ENCODE data around the gene AXL. TPM values are rescaled to one million over a fixed set of nuclear protein-coding genes. Genes with fewer than 3 reads are reported as not detected.
A peak's percentile ranks its signal among the peaks of the same experiment; 100 is the strongest.
"Not testable (repeated sequence)": the region's sequence is repeated elsewhere in the genome, so short reads cannot be mapped to it uniquely, and the experiment has no call there.

The AXL gene
- total RNA-seq, 1 donor from 2014 or later = 0.70 TPM

DNA sequence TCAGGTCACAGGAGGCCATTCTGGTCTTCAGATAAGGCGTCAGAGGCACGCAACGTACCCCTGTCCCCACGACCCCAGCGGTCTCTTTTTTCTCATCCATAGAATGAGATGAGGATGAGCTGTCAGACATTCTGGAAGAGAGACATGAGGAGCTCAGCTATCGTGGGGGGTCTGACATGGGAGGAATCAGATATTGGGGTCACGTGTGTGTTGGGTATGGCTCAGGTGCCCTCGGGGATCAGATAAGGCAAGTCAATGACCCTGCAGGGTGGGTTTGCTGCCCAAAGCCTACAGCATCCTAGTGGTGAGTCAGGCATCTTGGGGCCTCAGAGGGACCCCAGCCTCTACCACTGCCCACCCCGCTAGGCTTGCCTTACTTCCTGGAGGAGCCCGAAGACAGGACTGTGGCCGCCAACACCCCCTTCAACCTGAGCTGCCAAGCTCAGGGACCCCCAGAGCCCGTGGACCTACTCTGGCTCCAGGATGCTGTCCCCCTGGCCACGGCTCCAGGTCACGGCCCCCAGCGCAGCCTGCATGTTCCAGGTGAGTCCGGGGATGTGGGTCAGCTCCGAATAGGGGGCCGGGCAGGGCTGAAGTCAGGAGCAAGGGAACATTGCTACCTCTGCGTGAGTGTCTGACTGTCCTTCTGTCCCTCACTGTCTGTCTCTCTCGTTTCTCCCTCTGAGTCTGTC lies 2.6 kb downstream of the AXL start:
- Mint-ChIP-seq H3K4me1 (peaks cover 21% of the 10 kb centered on the region), H3K9me3 (no peaks in the 10 kb centered on the region), H3K27ac (peak overlapping the region; percentile 7), H3K36me3 (ENCODE audit: low read depth) (no peaks in the 10 kb centered on the region), H3K27me3 (peaks cover 48% of the 10 kb centered on the region), H3K4me3 (no peak overlapping the region)
- no peak for DNase-seq
- intact Hi-C loops (cut with micrococcal nuclease) = no loop called here

DNA sequence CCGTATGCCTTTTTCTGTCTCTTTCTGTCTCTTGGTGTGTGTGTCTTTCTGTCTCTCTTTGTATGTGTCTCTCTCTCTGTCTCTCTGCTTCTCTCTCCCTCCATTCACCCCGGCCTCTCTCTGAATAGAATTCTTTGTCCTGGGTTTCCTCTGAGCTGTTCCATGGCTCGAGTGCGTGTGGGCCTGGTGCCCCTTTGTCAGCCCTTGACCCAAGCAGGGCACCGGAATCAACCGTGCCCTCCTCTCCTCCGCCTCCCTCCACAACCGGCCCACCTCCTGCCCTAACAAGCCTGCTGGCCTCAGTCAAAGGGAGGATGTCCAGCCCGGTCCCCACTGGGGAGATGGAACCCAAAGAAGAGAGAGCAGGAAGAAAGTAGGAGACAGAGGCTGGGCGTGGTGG lies 3.2 kb downstream of the AXL start:
- no peak for DNase-seq
- intact Hi-C loops (cut with micrococcal nuclease) = no loop called here
- no peak overlapping the region for H3K4me3 Mint-ChIP-seq
- peak overlapping the region; percentile 7 for H3K27ac Mint-ChIP-seq
- H3K9me3 Mint-ChIP-seq = no peaks in the 10 kb centered on the region
- H3K27me3 Mint-ChIP-seq = peaks cover 42% of the 10 kb centered on the region
- no peaks in the 10 kb centered on the region for H3K36me3 Mint-ChIP-seq (ENCODE audit: low read depth)
- peaks cover 26% of the 10 kb centered on the region for H3K4me1 Mint-ChIP-seq

DNA sequence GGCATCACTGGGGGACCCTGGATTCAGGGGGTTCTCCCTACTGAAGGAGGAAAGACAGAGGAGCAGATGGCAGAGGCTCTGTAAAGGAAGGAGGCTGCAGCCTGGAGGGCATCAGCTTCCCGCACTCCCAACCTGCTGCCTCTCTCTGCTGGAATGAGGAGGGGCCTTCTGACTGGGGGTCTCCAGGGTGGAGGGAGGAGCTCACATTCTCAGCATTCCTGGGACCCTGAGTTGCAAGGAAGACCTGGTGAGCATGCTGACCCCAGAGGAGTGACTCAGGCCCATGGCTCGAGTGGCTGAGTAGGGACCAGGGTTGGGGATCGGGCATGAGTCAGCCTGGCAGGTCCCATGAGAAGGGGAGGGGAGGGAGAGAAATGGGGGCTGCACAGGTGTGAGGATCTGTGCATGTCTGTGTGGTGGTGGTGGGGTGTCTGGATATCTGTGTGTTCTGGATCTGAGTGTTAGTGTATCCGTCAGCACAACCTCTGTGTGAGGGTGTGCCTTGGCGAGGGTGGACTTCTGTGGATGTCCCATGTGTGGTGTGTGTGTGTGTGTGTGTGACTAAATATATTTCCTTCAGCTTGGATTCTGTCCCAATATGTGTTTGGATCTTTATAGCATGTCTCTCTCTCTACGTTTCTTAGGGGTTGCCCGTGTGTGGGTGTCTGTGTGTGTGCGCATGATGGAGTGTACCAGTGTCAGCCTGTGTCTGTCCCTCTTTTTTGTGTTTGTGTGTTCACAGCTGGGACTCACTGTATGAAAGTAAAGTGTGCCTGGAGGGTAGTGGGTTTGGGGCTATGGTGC lies 4.6 kb downstream of the AXL start:
- intact Hi-C loops (cut with micrococcal nuclease) = no loop called here
- no peaks in the 10 kb centered on the region for H3K9me3 Mint-ChIP-seq
- no peak for DNase-seq
- no peak overlapping the region for H3K4me3 Mint-ChIP-seq
- peaks cover 28% of the 10 kb centered on the region for H3K4me1 Mint-ChIP-seq
- H3K36me3 Mint-ChIP-seq (ENCODE audit: low read depth) = no peaks in the 10 kb centered on the region
- H3K27me3 Mint-ChIP-seq = peaks cover 33% of the 10 kb centered on the region
- peak overlapping the region; percentile 64 for H3K27ac Mint-ChIP-seq

DNA sequence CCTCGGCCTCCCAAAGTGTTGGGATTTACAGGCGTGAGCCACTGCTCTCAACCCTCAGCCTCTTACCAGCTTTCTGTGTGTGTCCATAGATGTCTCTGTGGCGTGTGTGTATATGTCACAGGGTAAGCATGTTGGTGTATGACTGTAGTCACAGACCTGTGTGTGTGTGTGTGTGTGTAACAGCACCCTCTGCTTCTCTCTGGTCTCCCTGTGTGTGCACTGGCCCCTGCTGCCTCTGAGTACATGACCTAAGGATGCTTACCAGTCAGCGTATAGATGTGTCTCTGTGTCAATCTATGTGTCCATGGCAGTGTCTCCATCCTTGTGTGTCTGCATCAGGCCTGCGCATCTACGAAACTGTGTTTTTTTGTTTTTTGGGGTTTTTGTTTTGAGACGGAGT lies 5.6 kb downstream of the AXL start:
- Mint-ChIP-seq H3K36me3 (ENCODE audit: low read depth) (no peaks in the 10 kb centered on the region), H3K27ac (peak overlapping the region; percentile 88), H3K9me3 (no peaks in the 10 kb centered on the region), H3K4me3 (no peak overlapping the region), H3K27me3 (peaks cover 27% of the 10 kb centered on the region), H3K4me1 (peaks cover 28% of the 10 kb centered on the region)
- intact Hi-C loops (cut with micrococcal nuclease) = loop anchor here (1.0 kb wide), 1 partner anchor 38 kb away; no protein-coding TSS in a partner anchor
- no peak for DNase-seq

DNA sequence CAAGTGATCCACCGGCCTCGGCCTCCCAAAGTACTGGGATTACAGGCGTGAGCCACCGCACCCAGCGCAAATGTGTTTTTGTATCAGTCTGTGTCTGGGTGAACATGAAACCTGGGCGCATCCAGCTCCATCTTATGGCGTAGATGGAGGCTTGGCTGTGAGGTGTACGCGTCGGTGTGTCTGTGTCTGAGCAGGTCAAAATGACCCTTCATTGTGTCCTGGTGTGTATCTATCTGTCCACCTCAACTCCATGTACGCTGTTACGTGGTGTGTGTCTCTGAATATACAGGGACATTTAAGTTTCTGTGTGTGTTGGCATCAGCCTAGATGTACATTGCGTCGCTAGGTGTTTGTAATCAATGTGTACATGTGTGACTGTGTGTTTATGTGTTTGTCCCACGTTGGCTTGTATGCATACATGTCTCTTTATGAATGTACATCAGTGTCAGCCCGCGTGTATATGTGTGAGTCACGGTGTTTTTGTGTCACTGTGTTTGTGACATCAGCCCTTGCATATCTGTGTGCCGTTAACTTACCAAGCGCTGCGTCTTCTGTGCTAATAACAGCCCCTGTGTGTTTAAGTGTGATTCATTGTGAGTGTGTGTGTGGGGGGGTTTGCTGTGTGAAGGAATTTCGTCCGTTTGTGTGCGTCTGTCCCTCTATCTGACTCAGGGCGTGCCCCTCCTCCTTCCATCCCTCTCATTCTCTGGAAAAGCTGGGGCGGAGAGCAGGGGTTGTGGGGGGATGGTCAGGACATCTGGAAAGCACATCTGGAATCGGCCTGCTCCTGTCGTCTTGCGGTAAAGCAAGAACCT lies 6.4 kb downstream of the AXL start:
- Mint-ChIP-seq H3K4me1 (peaks cover 25% of the 10 kb centered on the region), H3K27me3 (peaks cover 19% of the 10 kb centered on the region), H3K27ac (peak overlapping the region; percentile 88), H3K9me3 (no peaks in the 10 kb centered on the region), H3K36me3 (ENCODE audit: low read depth) (no peaks in the 10 kb centered on the region), H3K4me3 (peak overlapping the region; percentile 78)
- peak; percentile 69 for DNase-seq
- intact Hi-C loops (cut with micrococcal nuclease) = loop anchor here (1.0 kb wide), 1 partner anchor 37 kb away; no protein-coding TSS in a partner anchor

DNA sequence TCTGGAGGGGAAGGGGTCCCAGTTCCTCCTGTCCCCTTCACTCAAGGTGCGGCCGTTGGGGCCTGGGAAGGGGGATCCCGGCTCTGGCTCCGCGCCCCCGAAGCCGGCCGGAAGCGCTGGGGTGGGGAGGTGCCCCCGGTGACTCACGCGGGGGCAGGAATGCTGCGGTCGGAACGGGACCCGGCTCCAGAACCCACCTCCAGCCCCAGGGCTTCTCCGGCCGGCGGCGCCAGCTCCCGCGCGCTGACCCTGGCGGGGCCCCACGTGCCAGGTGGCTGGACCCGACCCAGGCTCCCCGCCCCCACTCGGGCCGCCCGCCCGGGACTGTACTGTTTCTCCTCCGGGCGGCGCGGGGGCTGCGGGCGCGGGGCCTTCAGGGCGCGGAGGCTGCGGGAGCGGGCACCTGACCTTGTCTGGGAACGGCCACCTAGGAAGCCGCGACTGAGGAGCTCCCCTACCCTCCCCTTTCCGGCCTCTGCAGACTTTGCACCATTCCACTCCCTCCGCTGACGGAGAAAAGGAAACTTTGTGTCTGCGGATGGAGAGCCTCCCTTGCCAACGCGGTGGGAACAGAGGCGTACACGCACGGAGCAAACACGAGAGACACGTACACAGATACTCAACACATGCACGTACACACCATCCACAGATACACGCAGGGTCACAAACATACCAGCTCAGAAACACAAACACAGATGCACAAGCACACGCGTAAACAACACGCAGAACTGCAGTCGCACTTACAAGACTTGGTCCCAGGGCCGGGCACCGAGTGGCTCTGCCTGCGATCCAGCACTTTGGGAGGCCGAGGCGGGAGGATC lies 7.2 kb downstream of the AXL start:
- intact Hi-C loops (cut with micrococcal nuclease) = no loop called here
- peaks cover 23% of the 10 kb centered on the region for H3K4me1 Mint-ChIP-seq
- H3K27me3 Mint-ChIP-seq = peaks cover 11% of the 10 kb centered on the region
- H3K36me3 Mint-ChIP-seq (ENCODE audit: low read depth) = no peaks in the 10 kb centered on the region
- peak overlapping the region; percentile 89 for H3K4me3 Mint-ChIP-seq
- no peaks in the 10 kb centered on the region for H3K9me3 Mint-ChIP-seq
- H3K27ac Mint-ChIP-seq = peak overlapping the region; percentile 90
- DNase-seq = peak; percentile 84

DNA sequence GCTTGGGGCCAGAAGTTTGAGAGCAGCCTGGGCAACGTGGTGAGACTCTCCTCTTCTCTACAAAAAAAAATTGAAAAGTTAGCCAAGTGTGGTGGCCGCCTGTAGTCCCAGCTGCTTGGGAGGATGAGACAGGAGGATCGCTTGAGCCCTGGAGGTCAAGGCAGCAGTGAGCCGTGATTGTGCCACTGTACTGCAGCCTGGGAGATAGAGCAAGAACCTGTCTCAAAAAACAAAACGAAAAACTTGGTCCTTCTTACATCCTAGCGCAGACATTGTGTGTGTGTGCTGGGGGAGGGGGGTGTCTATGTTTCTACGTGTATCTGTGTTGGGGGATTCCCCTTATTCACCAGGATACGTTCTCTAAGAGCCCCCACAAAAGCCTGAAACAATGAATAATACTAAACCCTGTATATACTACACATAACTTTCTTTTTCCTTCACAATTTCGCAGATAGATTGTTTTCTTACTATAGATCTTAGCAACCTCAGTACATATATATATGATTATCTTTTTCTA lies 7.9 kb downstream of the AXL start:
- Mint-ChIP-seq H3K27me3 (peaks cover 9% of the 10 kb centered on the region), H3K27ac (peak overlapping the region; percentile 90), H3K4me1 (peaks cover 23% of the 10 kb centered on the region), H3K36me3 (ENCODE audit: low read depth) (no peaks in the 10 kb centered on the region), H3K4me3 (peak overlapping the region; percentile 89), H3K9me3 (no peaks in the 10 kb centered on the region)
- intact Hi-C loops (cut with micrococcal nuclease) = no loop called here
- no peak for DNase-seq

DNA sequence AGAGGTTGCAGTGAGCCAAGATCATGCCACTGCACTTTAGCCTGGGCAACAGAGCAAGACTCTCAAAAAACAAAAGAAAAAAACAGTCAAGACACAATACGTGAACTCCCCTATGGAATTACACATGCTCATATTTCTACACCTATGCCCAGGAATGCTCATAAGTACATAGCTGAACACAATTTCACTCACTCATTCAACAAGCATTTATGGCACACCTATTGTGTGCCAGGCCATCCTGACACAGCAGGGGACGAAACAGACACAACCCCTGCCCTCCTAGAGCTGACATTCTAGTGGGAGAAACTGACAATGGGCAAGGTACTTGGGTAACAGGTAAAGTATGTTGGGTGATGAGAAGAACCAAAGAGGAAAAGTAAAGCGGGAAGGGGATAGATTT lies 9.5 kb downstream of the AXL start:
- Mint-ChIP-seq H3K4me3 (no peak overlapping the region), H3K27me3 (peaks cover 3% of the 10 kb centered on the region), H3K4me1 (peaks cover 23% of the 10 kb centered on the region), H3K36me3 (ENCODE audit: low read depth) (no peaks in the 10 kb centered on the region), H3K9me3 (no peaks in the 10 kb centered on the region), H3K27ac (no peak overlapping the region)
- intact Hi-C loops (cut with micrococcal nuclease) = no loop called here
- DNase-seq = no peak

DNA sequence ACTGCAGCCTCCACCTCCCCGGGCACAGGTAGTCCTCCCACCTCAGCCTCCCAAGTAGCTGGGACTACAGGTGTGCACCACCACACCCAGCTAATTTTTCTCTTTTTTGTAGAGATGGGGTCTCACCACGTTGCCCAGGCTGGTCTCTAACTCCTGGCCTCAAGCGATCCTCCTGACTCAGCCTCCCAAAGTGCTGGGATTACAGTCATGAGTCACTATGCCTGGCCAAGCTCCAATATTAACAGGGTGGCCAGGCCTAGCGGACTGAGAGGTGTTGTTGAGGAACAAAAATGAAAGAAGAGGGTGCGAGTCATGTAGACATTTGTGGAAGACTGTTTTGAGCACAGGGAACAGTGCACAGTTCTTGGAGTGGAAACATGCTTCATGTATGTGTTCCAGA lies 10.3 kb downstream of the AXL start:
- intact Hi-C loops (cut with micrococcal nuclease); H3K36me3 Mint-ChIP-seq (ENCODE audit: low read depth); H3K27me3 Mint-ChIP-seq; H3K27ac Mint-ChIP-seq; H3K9me3 Mint-ChIP-seq; DNase-seq; H3K4me3 Mint-ChIP-seq: not testable (repeated sequence)
- H3K4me1 Mint-ChIP-seq = peaks cover 17% of the 10 kb centered on the region

DNA sequence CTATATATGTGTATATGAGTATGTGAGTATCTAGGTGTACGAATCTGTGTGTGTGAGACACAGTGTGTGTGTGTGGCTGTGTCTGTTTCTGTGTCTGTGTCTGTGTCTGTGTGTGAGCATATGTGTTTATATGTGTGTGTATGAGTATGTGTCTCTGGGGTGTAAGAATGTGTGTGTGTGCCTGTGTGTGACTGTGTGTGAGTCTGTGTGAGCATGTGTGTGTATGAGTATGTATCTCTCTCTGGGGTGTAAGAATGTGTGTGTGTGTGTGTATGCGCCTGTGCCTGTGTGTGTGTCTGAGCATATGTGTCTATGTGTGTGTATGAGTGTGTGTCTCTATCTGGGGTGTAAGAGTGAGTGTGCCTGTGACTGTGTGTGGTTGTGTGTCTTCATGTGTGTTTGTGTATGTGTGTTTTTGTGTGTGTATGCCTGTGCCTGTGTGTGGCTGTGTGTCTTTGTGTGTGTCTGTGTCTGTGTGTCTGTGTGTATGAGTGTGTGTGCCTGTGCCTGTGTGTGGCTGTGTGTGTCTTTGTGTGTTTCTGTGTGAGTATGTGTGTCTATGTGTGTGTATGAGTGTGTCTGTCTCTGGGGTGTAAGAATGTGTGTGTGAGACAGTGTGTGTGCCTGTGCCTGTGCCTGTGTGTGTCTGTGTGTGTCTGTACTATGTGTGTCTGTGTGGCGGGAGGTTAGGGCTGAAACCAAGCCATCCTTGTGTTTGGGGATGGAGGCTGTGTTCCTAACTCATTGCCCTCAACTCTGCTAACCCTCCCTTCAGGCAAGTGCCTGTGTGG lies 11.2 kb downstream of the AXL start:
- Mint-ChIP-seq H3K4me1 (peaks cover 17% of the 10 kb centered on the region), H3K4me3 (no peak overlapping the region), H3K27me3 (peaks cover 3% of the 10 kb centered on the region), H3K27ac (no peak overlapping the region), H3K36me3 (ENCODE audit: low read depth) (no peaks in the 10 kb centered on the region), H3K9me3 (no peaks in the 10 kb centered on the region)
- DNase-seq = no peak
- intact Hi-C loops (cut with micrococcal nuclease) = no loop called here

DNA sequence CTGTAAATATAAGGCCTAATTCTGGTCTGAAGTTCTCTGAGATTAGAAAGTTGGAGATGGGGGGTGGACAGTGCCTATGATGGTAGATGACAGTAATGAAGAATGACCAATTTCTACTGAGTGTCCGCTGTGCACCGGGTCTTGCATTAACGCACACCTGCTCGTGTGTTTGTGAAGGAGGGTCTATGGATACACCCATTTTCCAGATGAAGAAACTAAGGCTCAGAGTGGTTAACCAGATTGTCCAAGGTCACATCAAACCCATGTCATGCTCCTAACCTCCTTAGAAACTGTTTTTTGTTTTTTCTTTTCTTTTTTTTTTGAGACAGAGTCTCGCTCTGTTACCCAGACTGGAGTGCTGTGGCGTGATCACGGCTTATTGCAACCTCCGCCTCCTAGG lies 13.7 kb downstream of the AXL start:
- no peaks in the 10 kb centered on the region for H3K36me3 Mint-ChIP-seq (ENCODE audit: low read depth)
- H3K9me3 Mint-ChIP-seq = no peaks in the 10 kb centered on the region
- no peak overlapping the region for H3K27ac Mint-ChIP-seq
- peaks cover 2% of the 10 kb centered on the region for H3K4me1 Mint-ChIP-seq
- intact Hi-C loops (cut with micrococcal nuclease) = no loop called here
- H3K4me3 Mint-ChIP-seq = no peak overlapping the region
- no peak for DNase-seq
- no peaks in the 10 kb centered on the region for H3K27me3 Mint-ChIP-seq

DNA sequence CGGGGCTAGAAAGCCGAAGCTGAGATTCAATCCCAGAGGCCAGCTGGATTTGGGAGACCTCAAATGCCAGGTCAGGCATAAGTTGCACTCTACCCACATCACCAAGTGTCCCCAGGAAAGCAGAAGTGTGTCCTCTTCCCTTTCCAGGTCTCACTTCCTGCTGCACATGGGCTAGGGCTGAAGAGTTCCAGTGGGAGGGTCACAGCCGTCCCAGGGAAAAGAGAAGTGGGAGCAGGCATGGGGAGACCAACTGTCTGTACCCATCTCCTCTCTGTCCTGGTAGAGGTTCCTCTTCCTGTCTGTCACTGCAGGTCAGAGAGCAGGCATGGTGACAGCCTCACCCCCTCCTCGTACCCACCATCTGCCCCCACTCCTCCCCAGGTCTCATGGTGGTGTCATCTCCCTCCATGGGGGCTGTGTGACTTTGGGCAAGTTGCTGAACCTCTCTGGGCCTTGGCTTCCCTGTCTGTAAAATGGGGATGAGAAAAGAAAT lies 14.8 kb downstream of the AXL start:
- H3K4me3 Mint-ChIP-seq = no peak overlapping the region
- H3K27ac Mint-ChIP-seq = no peak overlapping the region
- H3K36me3 Mint-ChIP-seq (ENCODE audit: low read depth) = no peaks in the 10 kb centered on the region
- no peak for DNase-seq
- intact Hi-C loops (cut with micrococcal nuclease) = no loop called here
- no peaks in the 10 kb centered on the region for H3K9me3 Mint-ChIP-seq
- no peaks in the 10 kb centered on the region for H3K27me3 Mint-ChIP-seq
- H3K4me1 Mint-ChIP-seq = no peaks in the 10 kb centered on the region
